ENCODE results near the gene TM9SF3. TPM values are rescaled to one million over a fixed set of nuclear protein-coding genes. Genes with fewer than 3 reads are reported as not detected.
A peak's percentile ranks its signal among the peaks of the same experiment; 100 is the strongest.
"Not testable (repeated sequence)": the region's sequence is repeated elsewhere in the genome, so short reads cannot be mapped to it uniquely, and the experiment has no call there.

Gene TM9SF3
- polyA plus RNA-seq, 4 donors = 178 to 255 (median 202) TPM

- DNase-seq (ENCODE audit: low read depth in 4 of 4, low spot score in 3 of 4) = no peak
Observed at GRCh38 chr10:96606216-96606615, 19.4 kb upstream of the TM9SF3 start.

- no peak for DNase-seq (ENCODE audit: low read depth in 4 of 4, low spot score in 3 of 4)
Observed at GRCh38 chr10:96600337-96600736, 13.5 kb upstream of the TM9SF3 start.

- no peak for DNase-seq (ENCODE audit: low read depth in 4 of 4, low spot score in 3 of 4)
Observed at GRCh38 chr10:96598846-96599245, 12.0 kb upstream of the TM9SF3 start.

GRCh38 chr10:96596422-96597407, 9.9 kb upstream of the TM9SF3 start:
- DNase-seq (ENCODE audit: low read depth in 4 of 4, low spot score in 3 of 4) = no peak

GRCh38 chr10:96595741-96596140, 8.9 kb upstream of the TM9SF3 start:
- DNase-seq (ENCODE audit: low read depth in 4 of 4, low spot score in 3 of 4) = no peak

- DNase-seq (ENCODE audit: low read depth in 4 of 4, low spot score in 3 of 4) = no peak
Observed at GRCh38 chr10:96591946-96592345, 5.1 kb upstream of the TM9SF3 start.

- DNase-seq (ENCODE audit: low read depth in 4 of 4, low spot score in 3 of 4) = no peak
Observed at GRCh38 chr10:96588616-96589419, 2.0 kb upstream of the TM9SF3 start.

- DNase-seq (ENCODE audit: low read depth in 4 of 4, low spot score in 3 of 4) = peak in 2 of 4 donors; percentile 12 to 14
Observed at GRCh38 chr10:96588060-96588554, 1.3 kb upstream of the TM9SF3 start.

GRCh38 chr10:96587264-96588059, 650 bp upstream of the TM9SF3 start:
- peak in 3 of 4 donors; percentile 42 to 51 (median 44) for DNase-seq (ENCODE audit: low read depth in 4 of 4, low spot score in 3 of 4)

GRCh38 chr10:96585736-96586418, 935 bp downstream of the TM9SF3 start:
- peak in 3 of 4 donors; percentile 8 to 33 (median 11) for DNase-seq (ENCODE audit: low read depth in 4 of 4, low spot score in 3 of 4)

- no peak for DNase-seq (ENCODE audit: low read depth in 4 of 4, low spot score in 3 of 4)
Observed at GRCh38 chr10:96584474-96584873, 2.3 kb downstream of the TM9SF3 start.

- DNase-seq (ENCODE audit: low read depth in 4 of 4, low spot score in 3 of 4) = no peak
Observed at GRCh38 chr10:96584035-96584434, 2.8 kb downstream of the TM9SF3 start.

- DNase-seq (ENCODE audit: low read depth in 4 of 4, low spot score in 3 of 4) = no peak
Observed at GRCh38 chr10:96579133-96579532, 7.7 kb downstream of the TM9SF3 start.

GRCh38 chr10:96578633-96579032, 8.2 kb downstream of the TM9SF3 start:
- no peak for DNase-seq (ENCODE audit: low read depth in 4 of 4, low spot score in 3 of 4)

GRCh38 chr10:96578022-96578421, 8.8 kb downstream of the TM9SF3 start:
- no peak for DNase-seq (ENCODE audit: low read depth in 4 of 4, low spot score in 3 of 4)

GRCh38 chr10:96577069-96577468, 9.7 kb downstream of the TM9SF3 start:
- DNase-seq (ENCODE audit: low read depth in 4 of 4, low spot score in 3 of 4) = no peak

- no peak for DNase-seq (ENCODE audit: low read depth in 4 of 4, low spot score in 3 of 4)
Observed at GRCh38 chr10:96576277-96576980, 10.4 kb downstream of the TM9SF3 start.

- not testable (repeated sequence) for DNase-seq (ENCODE audit: low read depth in 4 of 4, low spot score in 3 of 4)
Observed at GRCh38 chr10:96574564-96574963, 12.2 kb downstream of the TM9SF3 start.

- no peak for DNase-seq (ENCODE audit: low read depth in 4 of 4, low spot score in 3 of 4)
Observed at GRCh38 chr10:96573036-96573435, 13.8 kb downstream of the TM9SF3 start.

All from left renal pelvis (tissue), 4 donors.